ENCODE measurements around the gene PRR23B. TPM values are rescaled to one million over a fixed set of nuclear protein-coding genes. Genes with fewer than 3 reads are reported as not detected.
"Not testable (repeated sequence)": the region's sequence is repeated elsewhere in the genome, so short reads cannot be mapped to it uniquely, and the experiment has no call there.

The PRR23B gene
- total RNA-seq: not detected

DNA sequence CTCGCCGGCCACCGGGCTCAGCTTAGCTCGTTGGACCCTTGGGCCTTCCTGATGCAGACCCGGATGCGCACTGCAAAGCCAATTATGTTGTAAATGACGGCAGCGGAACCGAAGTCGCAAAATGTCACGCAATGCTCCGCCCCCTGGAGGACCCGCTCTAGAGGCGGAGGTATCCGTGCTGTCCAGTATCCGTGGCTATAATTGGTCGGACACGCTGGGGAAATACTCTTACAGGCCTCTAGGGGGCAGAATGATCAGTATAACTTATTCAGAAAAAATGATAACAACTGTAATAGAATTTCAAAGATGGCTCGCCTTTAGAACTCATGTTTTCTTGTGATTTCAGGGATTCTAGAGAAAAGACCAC lies at the start of gene PRR23B:
TSS of gene PRR23B (minus strand) at position 59 of the 367 bp plus-strand sequence. CDS start 265 bp downstream, outside the sequence.
- ATAC-seq (no peak), DNase-seq (ENCODE audit: low spot score) (no peak)

DNA sequence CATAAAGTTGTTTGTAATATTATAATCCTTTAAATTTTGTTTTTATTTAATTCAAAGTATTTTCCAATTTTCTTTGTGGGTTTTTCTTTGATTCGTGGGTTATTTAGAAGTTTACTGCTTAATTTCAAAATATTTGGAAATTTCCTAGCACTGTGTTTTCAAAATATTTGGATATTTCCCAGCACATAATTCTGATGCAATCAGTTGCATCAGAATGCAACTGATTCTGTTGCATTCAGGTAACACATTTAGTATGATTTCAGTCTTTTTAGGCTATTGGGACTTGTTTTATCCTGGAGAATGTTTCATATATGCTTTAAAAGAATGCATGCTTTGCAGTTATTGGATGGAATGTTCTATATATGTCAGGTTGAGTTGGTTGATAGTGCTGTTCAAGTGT lies 42.2 kb upstream of the PRR23B start:
- ATAC-seq: no peak
- DNase-seq (ENCODE audit: low spot score): no peak

DNA sequence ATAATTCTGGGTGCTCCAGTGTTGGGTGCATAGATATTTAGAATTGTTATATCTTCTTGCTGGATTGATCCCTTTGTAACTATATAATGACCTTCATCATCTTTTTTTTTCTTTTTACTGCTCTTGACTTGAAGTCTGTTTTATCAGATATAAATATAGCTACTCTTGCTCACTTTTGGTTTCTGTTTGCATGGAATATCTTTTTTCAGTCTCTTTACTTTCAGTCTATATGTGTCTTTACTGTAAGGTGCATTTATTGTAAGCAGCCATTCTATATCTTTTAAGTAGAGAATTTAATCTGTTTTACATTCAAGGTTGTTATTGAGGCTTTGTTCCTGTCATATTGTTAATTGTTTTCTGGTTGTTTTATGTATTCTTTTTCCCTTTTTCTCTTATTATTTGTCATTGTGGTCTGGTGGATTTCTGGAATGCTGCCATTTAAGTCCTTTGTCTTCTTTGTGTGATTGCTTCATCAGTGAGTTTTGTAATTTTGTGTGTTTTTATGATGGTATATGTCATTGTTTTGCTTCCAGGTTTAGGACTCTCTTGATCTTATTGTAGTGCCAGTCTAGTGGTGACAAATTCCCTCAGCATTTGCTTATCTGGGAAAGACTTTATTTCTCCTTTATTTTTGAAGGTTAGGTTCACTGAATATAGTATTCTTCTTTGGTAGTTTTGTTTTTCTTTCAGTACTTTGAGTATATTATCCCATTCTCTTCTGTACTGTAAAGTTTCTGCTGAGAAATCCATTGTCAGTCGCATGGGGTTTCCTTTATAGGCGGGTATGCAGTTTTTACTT lies 32.3 kb upstream of the PRR23B start:
- no peak for ATAC-seq
- no peak for DNase-seq (ENCODE audit: low spot score)

DNA sequence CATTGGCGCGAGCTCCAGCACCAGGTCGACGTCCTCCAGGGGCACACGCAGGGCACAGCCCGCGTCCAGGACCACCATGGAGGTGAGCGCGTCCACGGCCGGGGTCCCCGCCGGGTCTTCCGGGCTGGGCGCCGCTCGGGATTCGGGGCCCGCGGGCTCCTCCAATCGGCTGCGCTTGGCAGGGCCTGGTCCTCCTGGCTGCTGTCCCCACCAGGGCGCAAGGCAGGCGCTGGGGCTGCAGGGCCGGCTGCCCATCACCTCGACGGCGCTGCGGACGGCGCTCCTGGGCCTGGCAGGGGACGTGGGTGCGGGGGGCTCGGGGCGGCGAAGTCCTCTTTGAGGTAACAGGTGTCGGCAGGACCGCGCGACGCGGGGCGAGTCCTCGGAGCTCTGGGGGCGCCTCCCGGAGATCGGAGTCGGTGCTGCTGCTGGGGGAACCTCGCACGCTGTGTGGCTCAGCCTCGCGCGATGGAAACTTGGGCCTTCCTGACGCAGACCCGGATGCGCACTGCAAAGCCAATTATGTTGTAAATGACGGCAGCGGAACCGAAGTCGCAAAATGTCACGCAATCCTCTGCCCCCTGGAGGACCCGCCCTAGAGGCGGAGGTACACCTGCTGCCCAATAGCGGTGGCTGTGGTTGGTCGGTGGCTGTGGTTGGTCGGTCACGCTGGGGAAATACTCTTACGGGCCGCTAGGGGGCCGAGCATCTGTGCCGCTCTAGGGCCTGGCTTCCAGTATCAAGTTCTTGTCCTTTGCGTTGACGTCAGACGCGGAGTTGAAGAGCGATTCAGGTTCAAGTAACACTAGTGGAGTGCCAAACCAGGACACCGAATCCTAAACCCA lies 23.9 kb upstream of the PRR23B start, which contains the start of gene PRR23C:
TSS of gene PRR23C (minus strand) at position 527 of the 845 bp plus-strand sequence. CDS start at position 255, 272 bp downstream.
- DNase-seq (ENCODE audit: low spot score): no peak
- no peak for ATAC-seq

DNA sequence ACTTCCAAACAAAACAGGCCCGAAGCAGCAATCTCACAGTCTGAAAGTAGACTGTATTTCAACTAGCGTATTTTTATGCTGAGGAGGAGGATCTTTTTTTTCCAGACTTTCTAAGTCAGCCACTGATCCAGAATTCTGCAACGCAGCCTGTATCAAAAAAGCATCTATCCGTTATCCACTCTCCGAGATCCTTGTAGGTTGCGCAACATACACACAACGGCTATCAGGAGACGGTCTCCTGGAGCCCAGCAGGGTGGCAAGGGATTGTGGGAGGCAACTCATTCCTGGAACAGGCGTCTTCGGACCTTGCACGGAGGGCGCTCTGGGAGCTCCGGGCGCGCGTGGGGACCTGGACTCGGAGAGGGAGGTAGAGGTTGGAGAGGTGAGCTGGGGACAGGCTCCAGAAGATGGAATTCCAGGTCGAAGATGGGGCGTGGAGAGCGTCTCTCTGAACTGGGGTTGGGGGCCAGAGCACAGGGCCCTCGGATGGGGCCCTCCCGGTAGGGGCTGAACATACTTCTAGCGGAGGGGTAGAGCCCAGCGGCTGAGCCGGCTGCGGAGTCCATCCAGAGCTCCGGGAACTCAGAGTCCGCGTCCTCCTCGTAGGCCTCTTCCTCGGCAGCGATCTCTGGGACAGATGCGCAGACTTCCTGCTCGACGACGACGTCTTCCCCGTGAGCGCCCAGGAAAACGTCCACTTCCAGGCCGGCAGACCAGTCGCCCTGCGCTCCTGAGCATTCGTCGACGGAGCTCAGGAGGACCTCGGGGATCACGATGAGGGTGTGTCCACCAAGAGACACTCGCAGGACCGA lies 23.0 kb upstream of the PRR23B start:
- ATAC-seq: no peak

DNA sequence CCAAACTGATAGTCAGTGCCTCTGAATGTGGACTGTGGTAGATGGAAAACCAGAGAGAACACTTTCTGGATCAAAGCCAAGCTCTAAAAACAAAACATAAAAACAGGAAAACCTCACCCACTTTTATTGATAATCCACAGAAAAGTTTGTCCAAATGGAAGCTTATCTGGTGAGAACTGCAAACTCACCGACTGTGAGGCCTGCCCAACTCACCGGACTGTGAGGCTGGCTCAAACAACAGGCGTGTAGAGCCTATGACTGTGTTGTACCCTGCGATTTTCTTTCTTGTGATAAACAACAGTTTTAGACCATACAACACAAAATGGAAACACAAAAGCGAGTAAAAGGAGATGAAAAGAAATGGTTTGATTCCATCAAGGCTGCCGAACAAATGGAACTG lies 16.8 kb upstream of the PRR23B start:
- no peak for ATAC-seq
- DNase-seq (ENCODE audit: low spot score): no peak

More for the DNA sequence above, 23.0 kb upstream of the PRR23B start:
- no peak for DNase-seq (ENCODE audit: low spot score)

DNA sequence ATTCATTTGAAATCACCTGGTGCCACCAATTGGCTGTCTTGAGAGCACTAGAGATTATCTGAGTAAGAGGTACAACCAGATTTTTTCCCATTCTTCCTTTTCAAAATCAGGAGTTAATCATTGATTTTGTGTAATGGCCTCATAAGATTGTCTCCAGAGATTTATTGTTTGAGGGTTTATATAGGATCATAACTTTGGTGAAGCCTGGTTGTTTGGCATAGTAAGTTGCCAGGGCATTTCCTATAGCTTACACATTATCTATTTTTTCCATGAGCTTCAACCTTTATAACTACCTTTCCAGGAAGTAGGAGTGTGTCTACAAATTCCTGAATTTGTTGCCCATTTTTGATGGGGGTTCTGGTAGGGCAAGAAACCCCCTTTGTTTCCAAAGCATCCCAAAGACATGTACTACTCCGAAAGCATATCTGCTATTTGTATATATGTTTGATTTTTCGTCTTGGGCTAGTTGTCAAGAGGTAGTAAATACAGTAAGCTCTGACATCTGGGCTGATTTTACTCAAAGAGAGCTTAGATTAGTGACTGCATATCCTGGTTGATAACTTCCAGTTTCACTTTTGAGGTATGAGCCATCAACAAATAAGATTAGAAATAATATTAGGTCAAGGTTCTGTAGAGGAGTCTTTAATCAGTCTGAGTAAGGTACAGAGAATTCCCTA lies 11.7 kb upstream of the PRR23B start:
- DNase-seq (ENCODE audit: low spot score) (no peak), ATAC-seq (no peak)

DNA sequence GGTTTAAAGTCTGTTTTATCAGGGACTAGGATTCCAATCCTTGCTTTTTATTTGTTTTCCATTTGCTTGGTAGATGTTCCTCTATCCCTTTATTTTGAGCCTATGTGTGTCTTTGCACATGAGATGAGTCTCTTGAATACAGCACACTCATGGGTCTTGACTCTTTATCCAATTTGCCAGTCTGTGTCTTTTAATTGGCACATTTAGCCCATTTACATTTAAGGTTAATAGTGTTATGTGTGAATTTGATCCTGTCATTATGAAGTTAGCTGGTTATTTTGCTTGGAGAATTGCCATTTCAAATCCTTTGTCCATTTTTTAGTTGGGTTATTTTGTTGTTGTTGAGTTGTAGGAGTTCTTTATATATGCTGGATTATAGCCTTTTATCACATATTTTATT lies 9.8 kb upstream of the PRR23B start:
- ATAC-seq; DNase-seq (ENCODE audit: low spot score): not testable (repeated sequence)

DNA sequence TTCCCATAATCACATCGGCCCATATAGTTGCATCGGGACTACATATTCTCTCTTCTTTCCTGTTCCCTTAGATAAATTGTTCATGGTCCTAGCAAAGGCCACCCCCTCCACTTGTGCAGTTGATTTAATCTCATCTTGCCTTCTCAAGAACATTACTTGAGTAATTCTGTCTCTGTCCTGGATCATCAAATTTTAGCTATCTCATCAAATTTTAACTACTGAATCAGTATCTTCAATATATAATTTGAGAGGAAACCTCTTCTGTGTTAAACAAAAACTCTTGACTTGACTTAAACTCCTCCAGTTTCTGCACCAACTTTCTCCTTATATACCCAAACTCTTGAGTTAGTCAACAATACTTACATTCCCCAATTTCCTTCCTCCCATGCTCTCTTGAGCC lies 4.2 kb upstream of the PRR23B start:
- no peak for DNase-seq (ENCODE audit: low spot score)
- ATAC-seq: no peak

DNA sequence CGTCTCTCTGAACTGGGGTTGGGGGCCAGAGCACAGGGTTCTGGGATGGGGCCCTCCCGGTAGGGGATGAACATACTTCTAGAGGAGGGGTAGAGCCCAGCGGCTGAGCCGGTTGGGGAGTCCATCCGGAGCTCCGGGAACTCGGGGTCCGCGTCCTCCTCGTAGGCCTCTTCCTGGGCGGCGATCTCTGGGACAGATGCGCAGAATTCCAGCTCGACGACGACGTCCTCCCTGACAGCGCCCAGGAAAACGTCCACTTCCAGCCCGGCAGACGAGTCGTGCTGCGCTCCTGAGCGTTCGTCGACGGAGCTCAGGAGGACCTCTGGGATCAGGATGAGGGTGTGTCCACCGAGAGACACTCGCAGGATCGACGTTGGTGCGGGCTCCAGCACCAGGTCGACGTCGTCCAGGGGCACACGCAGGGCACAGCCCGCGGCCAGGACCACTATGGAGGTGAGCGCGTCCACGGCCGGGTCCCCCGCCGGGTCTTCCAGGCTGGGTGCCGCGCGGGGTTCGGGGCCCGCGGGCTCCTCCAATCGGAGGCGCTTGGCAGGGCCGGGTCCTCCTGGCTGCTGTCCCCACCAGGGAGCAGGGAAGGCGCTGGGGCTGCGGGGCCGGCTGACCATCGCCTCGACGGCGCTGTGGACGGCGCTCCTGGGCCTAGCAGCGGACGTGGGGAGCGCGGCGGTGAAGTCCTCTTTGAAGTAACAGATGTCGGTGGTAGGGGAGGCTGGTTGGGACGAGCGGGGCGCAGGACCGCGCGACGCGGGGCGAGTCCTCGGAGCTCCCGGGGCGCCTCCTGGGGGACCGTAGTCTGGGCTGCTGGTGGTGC lies 474 bp downstream of the PRR23B start:
- ATAC-seq (no peak), DNase-seq (ENCODE audit: low spot score) (no peak)

DNA sequence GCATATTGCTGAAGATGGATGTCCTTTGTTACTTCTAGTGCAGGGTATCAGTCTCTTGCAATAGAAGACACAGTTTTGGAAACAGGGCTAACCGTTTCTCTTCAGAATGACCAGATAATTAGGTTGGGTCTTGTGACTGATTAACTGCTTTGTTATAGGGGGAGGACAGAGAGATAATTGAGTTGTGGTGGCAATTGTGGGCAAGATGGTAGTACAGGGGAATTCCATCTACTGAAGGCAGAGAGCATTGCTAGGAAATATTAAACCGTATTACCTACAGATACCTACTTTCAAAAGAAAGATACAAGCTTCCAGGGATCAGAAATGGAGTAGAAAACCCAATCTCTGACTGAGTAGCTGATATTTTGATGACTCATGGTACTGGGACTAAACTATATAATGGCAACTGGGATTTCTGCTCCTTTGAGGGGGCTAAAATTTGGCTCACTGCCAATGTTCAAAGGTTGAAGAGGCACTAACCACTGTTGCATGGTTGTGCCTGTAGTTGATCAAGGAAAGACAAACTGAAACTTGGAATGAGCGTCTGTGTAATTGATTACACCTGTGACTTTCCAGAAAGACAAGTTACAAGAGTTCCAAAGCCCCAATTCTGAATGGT lies 4.2 kb downstream of the PRR23B start:
- ATAC-seq (no peak), DNase-seq (ENCODE audit: low spot score) (no peak)

DNA sequence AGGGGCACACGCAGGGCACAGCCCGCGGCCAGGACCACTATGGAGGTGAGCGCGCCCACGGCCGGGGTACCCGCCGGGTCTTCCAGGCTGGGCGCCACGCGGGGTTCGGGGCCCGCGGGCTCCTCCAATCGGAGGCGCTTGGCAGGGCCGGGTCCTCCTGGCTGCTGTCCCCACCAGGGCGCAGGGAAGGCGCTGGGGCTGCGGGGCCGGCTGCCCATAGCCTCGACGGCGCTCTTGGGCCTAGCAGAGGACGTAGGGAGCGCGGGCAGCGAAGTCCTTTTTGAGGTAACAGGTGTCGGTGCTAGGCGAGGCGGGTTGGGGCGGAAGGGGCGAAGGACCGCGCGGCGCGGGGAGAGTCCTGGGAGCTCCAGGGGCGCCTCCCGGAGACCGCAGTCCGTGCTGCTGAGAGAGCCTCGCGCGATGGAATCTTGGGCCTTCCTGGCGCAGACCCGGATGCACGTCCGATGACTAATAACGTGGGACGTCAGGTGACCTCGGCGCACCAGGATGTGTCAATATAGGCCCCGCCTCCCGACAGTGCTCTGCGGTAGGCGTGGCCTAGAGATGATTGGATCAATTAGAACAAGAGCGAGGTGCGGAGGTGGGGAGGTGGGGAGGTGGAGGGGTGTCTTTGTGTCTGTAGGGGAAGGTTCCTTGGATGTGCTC lies 14.5 kb downstream of the PRR23B start, which contains the start of gene PRR23A:
TSS of gene PRR23A (minus strand) at position 218 of the 666 bp plus-strand sequence. CDS start at position 218, 0 bp downstream.
- DNase-seq (ENCODE audit: low spot score) (no peak), ATAC-seq (no peak)

DNA sequence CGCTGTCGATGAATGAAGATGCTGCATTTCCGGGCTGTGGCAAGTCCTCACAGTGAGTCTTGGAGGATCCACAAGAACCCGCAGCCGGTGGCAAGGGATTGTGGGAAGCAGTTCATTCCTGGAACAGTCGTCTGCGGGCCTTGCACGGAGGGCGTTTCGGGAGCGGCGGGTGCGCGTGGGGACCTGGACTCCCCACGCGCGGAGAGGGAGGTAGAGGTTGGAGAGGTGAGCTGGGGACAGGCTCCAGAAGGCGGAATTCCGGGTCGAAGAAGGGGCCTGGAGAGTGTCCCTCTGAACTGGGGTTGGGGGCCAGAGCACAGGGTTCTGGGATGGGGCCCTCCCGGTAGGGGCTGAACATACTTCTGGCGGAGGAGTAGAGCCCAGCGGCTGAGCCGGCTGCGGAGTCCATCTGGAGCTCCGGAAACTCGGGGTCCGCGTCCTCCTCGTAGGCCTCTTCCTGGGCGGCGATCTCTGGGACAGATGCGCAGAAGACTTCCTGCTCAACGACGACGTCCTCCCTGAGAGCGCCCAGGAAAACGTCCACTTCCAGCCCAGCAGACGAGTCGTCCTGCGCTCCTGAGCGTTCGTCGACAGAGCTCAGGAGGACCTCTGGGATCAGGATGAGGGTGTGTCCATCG lies 15.3 kb downstream of the PRR23B start:
- DNase-seq (ENCODE audit: low spot score): no peak
- no peak for ATAC-seq

DNA sequence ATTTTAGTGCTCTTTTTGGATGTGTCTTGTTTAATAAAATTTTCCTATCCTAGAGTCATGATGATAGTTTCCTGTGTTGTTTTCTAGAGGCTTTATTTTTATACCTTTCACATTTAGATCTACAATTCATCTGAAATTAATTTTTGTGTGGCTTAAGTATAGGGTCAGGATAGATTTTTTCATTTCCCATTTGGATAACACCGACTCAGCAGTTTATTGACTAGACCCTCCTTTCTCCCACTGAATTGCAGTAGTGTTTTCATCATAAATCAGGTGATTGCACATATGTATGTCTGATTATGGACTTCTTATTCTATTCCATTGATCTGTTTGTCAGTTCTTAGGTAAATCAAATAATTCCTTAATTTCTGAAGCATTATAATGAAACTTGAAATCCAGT lies 25.0 kb downstream of the PRR23B start:
- ATAC-seq (no peak), DNase-seq (ENCODE audit: low spot score) (no peak)

DNA sequence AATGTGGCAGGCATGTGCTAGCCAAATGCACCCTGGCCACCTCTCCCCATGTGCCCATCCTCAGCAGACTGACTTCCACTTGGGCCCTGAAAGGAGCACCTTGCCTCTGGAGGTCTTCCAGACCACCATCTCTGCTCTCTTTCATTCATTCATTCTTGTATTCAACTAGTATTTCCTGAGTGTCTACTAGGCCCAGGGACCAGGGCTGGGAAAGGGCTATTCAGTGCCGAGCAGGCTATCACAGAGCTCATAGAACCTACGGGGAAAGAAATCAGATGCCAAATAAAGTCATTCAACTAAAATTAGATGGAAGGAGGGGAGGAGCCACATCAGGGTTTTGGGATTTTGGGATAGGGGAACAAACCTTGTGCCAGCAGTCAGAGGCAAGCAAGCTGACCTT lies 33.5 kb downstream of the PRR23B start:
- ATAC-seq (no peak), DNase-seq (ENCODE audit: low spot score) (no peak)

DNA sequence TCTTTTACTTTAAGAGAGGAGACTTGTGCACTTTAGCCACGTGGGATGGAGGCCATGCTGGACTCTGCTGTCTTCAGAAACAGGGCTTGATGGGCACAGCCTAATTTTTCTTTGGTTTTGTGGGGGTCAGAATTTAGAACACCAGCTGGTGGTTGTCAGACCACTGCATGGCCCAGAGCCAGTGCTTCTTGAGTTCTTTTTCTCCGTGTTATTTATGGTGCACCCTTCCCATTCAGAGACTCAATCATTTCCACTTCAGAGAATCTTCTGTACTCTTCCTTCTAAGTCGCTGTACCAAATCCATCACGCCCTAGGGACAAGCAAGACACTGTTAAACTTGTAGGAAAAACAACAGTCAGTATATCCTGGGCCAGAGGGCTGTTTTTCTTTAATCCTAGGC lies 34.8 kb downstream of the PRR23B start:
- no peak for DNase-seq (ENCODE audit: low spot score)
- ATAC-seq: no peak

DNA sequence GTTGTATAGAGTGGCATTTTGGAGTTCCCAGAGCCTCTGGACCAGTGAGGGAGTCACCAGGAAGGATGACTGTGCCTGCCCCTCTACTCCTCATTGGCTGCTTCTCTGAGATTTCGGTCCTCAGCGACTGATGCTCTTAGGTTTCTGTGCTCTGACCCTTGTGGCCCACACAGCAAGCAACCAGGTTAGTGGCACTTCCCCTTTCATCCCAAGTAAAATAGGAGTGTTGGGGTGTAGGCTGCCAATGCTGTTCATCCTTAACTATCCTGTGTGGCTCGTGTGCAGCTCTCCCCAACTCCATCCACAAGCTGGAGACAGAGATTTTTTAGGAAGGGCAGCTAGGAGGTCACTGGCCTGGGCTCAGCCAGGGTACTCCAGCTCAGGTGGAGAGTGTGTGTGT lies 35.9 kb downstream of the PRR23B start:
- ATAC-seq: no peak
- no peak for DNase-seq (ENCODE audit: low spot score)

DNA sequence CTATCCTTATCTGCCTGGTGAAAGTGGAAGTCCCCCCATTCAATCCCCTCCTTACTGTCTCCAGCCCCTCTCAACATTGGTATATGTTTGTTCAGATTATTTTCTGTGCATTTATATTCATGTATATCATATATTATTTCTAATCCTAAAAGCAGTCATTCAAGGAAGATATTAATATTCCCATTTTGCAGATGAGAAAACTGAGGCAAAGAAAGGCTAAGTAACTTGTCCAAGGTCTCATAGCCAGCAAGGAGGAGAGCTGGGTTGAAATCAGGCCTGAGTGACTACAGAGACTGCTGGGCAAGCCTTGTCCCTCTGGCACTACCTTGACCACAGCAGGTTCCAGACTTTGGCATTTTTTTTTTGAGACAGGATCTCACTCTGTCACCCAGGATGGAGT lies 44.7 kb downstream of the PRR23B start:
- DNase-seq (ENCODE audit: low spot score) (no peak), ATAC-seq (no peak)
